GM18951 (cell line): ENCODE measurements around the gene SNX3.
"Not testable (repeated sequence)": the region's sequence is repeated elsewhere in the genome, so short reads cannot be mapped to it uniquely, and the experiment has no call there.

ENCODE experiments used
- POLR2A ChIP-seq: IDR thresholded peaks from 4 replicates; pipeline ENCODE4 v1.6.1; 2011; ENCODE audit warnings: mild to moderate bottlenecking; ENCODE audit not compliant: insufficient read length, insufficient read depth; ENCODE audit errors: extremely low read depth
- in situ Hi-C: fragments of 300-500 bp; cut with MboI; formaldehyde crosslinking; loops from one replicate; pipeline ENCODE4 v1.12.0; 2022; ENCODE audit warnings: low sequenced_read_pairs, mixed read lengths, inconsistent platforms; ENCODE audit not compliant: unreplicated experiment

Gene SNX3

GRCh38 chr6:108260809-108261569 is at the start of gene SNX3:
Gene SNX3, minus strand, starts transcription at chr6:108261040. Its CDS starts 119 bp downstream, at chr6:108260921.
- in situ Hi-C loops = no loop called here
- TF ChIP-seq POLR2A = peak; percentile 81

- in situ Hi-C loops = no loop called here
- no peak for TF ChIP-seq POLR2A
Measured at GRCh38 chr6:108309844-108310243, 49.0 kb upstream of the SNX3 start.

DNA sequence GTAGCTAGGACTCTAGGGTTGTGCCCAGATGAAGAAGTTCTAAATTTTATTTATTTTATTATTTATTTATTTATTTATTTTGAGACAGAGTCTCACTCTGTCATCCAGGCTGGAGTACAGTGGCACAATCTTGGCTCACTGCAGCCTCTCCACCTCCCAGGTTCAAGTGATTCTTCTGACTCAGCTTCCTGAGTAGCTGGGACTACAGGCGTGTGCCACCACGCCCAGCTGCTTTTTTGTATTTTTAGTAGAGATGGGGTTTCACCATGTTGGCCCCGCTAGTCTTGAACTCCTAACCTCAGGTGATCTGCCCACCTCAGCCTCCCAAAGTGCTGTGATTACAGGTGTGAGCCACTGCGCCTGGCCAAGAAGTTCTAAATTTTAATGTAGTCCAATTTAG is 47.8 kb upstream of the SNX3 start:
- in situ Hi-C loops = not testable (repeated sequence)

- no peak for TF ChIP-seq POLR2A
Measured at GRCh38 chr6:108304646-108305045, 43.8 kb upstream of the SNX3 start.

GRCh38 chr6:108302386-108302785 is 41.5 kb upstream of the SNX3 start:
- TF ChIP-seq POLR2A = no peak
- in situ Hi-C loops = no loop called here

More at GRCh38 chr6:108304646-108305045, 43.8 kb upstream of the SNX3 start:
- in situ Hi-C loops = no loop called here

DNA sequence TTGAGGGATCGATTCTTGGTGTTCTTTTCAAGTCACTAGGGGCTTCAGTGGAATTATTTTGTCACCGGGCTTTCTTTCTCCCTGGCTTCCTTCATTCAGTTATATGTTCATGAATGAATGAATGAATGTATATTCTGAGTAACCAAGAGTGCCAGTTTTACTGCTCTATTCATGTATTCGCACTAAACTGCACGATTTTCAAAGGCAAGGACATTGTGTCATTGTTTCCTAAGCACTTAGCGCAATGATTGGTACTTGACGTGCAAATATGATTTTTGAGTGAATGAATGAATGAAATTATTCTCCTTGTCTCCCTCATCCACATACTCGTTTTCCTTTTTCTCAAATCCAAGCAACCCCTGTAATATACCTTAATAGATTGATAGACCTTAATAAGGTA is 34.8 kb upstream of the SNX3 start:
- in situ Hi-C loops = no loop called here
- TF ChIP-seq POLR2A = no peak

DNA sequence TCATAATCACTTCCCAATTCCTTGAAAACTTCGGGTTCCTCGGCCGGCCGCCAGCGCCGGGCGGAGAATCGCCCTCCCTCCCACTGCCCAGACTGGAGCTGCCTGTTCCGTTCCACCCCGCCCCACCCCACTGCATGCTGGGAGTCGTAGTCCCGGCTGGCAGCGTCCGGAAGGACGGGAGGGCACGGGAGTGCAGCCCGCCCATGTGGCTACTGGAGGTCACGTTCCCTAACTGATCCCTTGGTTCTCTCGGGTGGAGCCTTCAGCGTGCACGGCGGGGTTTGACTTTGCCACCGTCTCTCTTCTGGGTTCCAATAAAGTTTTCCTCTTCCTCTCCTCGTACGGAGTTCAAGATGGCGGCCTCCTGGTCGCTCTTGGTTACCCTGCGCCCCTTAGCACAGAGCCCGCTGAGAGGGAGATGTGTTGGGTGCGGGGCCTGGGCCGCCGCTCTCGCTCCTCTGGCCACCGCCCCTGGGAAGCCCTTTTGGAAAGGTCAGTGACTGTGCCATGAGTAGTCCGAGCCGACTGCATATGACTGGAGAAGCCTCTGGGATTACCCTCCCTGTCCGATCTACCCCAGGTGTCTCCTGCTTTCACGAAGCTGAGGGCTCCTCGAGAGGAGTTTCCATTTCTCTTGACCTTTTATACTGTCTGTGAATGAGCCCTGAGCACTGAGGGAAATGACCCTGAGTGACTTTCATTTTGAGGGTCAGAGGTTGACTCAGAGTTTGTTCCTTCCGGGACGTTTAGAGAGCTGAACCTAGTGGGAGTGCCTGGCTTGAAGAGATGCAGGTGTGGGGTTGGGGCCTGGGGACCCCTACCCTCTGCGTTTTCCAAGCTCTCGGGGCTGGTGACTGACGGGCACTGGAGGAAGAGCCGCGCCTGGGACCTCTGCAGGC is 34.1 kb upstream of the SNX3 start, which contains the start of gene AFG1L:
Gene AFG1L (plus strand): TSS at position 328 of the 899 bp plus-strand sequence. CDS start 26 bp downstream, at position 354.
- in situ Hi-C loops = no loop called here
- peak; percentile 75 for TF ChIP-seq POLR2A

- in situ Hi-C loops = no loop called here
- TF ChIP-seq POLR2A = no peak
Measured at GRCh38 chr6:108294297-108294726, 33.5 kb upstream of the SNX3 start.

GRCh38 chr6:108293527-108294296 is 32.9 kb upstream of the SNX3 start:
- no peak for TF ChIP-seq POLR2A
- in situ Hi-C loops = no loop called here

GRCh38 chr6:108292561-108292960 is 31.7 kb upstream of the SNX3 start:
- in situ Hi-C loops = not testable (repeated sequence)

GRCh38 chr6:108291091-108291490 is 30.3 kb upstream of the SNX3 start:
- in situ Hi-C loops = no loop called here
- no peak for TF ChIP-seq POLR2A

DNA sequence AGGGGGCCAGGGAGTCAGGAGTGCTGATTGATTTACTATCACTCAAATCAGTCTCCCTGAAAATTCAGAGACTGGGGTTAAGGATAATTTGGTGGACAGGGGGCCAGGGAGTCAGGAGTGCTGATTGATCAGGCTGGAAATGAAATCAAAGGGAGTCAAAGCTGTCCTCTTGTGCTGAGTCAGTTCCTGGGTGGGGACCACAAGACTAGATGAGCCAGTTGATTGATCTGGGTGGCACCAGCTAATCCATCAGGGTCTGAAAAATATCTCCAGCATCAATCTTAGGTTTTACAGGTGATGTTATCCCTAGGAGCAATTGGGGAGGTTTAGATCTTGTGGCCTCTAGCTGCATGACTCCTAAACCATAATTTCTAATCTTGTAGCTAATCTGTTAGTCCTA is 27.9 kb upstream of the SNX3 start:
- TF ChIP-seq POLR2A = no peak
- in situ Hi-C loops = no loop called here

DNA sequence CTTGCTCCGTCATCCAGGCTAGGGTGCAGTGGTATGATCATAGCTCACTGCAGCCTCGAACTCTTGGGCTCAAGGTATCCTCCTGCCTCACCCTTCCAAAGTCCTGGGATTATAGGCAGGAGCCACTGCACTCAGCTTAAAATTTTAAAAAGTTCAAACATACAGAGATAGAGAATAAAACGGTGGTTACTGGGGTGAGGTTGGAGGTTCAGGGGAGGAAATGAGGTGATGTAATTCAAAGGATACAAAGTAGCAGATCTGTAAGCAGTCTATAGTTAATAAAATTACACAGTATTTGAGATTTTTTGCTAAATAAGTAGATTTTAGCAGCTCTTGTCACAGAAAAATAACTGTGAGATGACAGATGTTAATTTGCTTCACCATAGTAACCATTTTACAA is 26.5 kb upstream of the SNX3 start:
- in situ Hi-C loops = no loop called here
- TF ChIP-seq POLR2A = no peak
